Keratinocyte (primary cell): ENCODE measurements around the gene DAPK2.

Source experiments
- CTCF ChIP-seq, 3 experiments: IDR thresholded peaks in 1 of 3; conservative IDR thresholded peaks in 1 of 3; optimal IDR thresholded peaks in 1 of 3; 2 replicates in 2 of 3; 3 replicates in 1 of 3; pipeline versions ENCODE3 to v1.5.1; 2011; ENCODE audit warnings: low read length in 3 of 3, mild to moderate bottlenecking in 3 of 3, moderate library complexity in 2 of 3, control low read depth in 1 of 3, inconsistent platforms in 1 of 3; ENCODE audit not compliant: insufficient read depth in 2 of 3; ENCODE audit errors: extremely low read depth in 1 of 3
- EZH2 ChIP-seq: IDR thresholded peaks from one replicate; pipeline ENCODE4 v1.6.1; 2012; ENCODE audit warnings: inconsistent platforms, mild to moderate bottlenecking, low read length, moderate library complexity

DNA sequence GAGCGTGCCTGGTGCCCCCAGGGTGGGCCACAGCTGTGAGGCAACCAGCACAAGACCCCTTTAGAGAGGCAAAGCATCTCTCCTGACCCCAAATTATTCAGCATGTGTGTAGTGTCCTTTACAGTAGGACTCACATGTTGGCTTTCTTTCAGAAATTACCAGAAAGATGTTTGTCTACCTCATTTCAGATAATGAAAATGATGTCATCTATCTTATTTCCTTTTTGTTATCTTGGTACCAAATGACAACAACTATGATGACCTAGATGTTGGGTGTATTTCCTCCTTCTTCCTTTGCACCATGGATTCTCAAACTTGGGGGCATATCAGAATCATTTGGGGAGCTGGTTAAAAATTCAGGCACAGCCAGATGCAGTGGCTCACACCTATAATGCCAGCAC is 50.5 kb downstream of the DAPK2 start:
- TF ChIP-seq CTCF (optimal IDR thresholded peaks at IDR 0.05 in 1 of 3, IDR thresholded peaks at IDR 0.05 in 1 of 3, conservative IDR thresholded peaks at IDR 0.05 in 1 of 3; ENCODE audit: extremely low read depth in 1 of 3, insufficient read depth in 2 of 3, low read length in 3 of 3) (no peak), EZH2 (no peak)
